ENCODE data around the gene GEN1. TPM values are rescaled to one million over a fixed set of nuclear protein-coding genes. Genes with fewer than 3 reads are reported as not detected.

GEN1 gene
- polyA plus RNA-seq, 1 donor from 2014 or later = 9.4 TPM

- H3K27me3 ChIP-seq (ENCODE audit: insufficient read depth, low read depth, low read length) = no peaks in the 10 kb centered on the region
- no peaks in the 10 kb centered on the region for H3K79me2 ChIP-seq (replicated peaks; ENCODE audit: insufficient read depth, low read length)
- no peak overlapping the region for H3K4me3 ChIP-seq (ENCODE audit: low read length)
- no peak overlapping the region for H3K9ac ChIP-seq (ENCODE audit: low read length)
- no peak overlapping the region for H3K4me2 ChIP-seq (ENCODE audit: low read length)
- TF ChIP-seq CTCF (IDR thresholded peaks at IDR 0.05; ENCODE audit: poor library complexity, severe bottlenecking) (no peak), RAD21 (conservative IDR thresholded peaks at IDR 0.05) (no peak), SMC3 (conservative IDR thresholded peaks at IDR 0.05; ENCODE audit: poor library complexity) (no peak), EZH2 (IDR thresholded peaks at IDR 0.05; ENCODE audit: borderline replicate concordance, insufficient read depth, low read length, poor library complexity, severe bottlenecking) (no peak), MXI1 (conservative IDR thresholded peaks at IDR 0.05; ENCODE audit: poor library complexity, severe bottlenecking) (no peak), REST (IDR thresholded peaks at IDR 0.05; ENCODE audit: borderline replicate concordance) (no peak), POLR2AphosphoS5 (IDR thresholded peaks at IDR 0.05) (no peak), TAF1 (IDR thresholded peaks at IDR 0.05; ENCODE audit: low read depth) (no peak), EP300 (conservative IDR thresholded peaks at IDR 0.05; ENCODE audit: poor library complexity, severe bottlenecking) (no peak)
- no peak overlapping the region for H3K27ac ChIP-seq (ENCODE audit: low read length)
- H3K36me3 ChIP-seq (ENCODE audit: insufficient read depth, low read length) = no peaks in the 10 kb centered on the region
- H4K20me1 ChIP-seq (ENCODE audit: insufficient read depth) = no peaks in the 10 kb centered on the region
- no peaks in the 10 kb centered on the region for H3K9me3 ChIP-seq (ENCODE audit: low read length)
- no peaks in the 10 kb centered on the region for H3F3A ChIP-seq (ENCODE audit: insufficient read depth, low read length, poor library complexity, severe bottlenecking)
- H2AFZ ChIP-seq (ENCODE audit: low read depth, low read length) = no peak overlapping the region
- H3K9me2 ChIP-seq (ENCODE audit: insufficient read depth, low read length) = no peaks in the 10 kb centered on the region
Observed at GRCh38 chr2:17771956-17772355, 18.0 kb downstream of the GEN1 start.

- TF ChIP-seq RAD21 (conservative IDR thresholded peaks at IDR 0.05) (no peak), SMC3 (conservative IDR thresholded peaks at IDR 0.05; ENCODE audit: poor library complexity) (no peak)
- H2AFZ ChIP-seq (ENCODE audit: low read depth, low read length) = no peak overlapping the region
- no peaks in the 10 kb centered on the region for H3F3A ChIP-seq (ENCODE audit: insufficient read depth, low read length, poor library complexity, severe bottlenecking)
- H3K9me2 ChIP-seq (ENCODE audit: insufficient read depth, low read length) = no peaks in the 10 kb centered on the region
- no peak overlapping the region for H3K9ac ChIP-seq (ENCODE audit: low read length)
- H3K36me3 ChIP-seq (ENCODE audit: insufficient read depth, low read length) = no peaks in the 10 kb centered on the region
- no peak overlapping the region for H3K4me3 ChIP-seq (ENCODE audit: low read length)
- H3K9me3 ChIP-seq (ENCODE audit: low read length) = no peaks in the 10 kb centered on the region
- H3K27me3 ChIP-seq (ENCODE audit: insufficient read depth, low read depth, low read length) = no peaks in the 10 kb centered on the region
- no peaks in the 10 kb centered on the region for H4K20me1 ChIP-seq (ENCODE audit: insufficient read depth)
- H3K27ac ChIP-seq (ENCODE audit: low read length) = no peak overlapping the region
- H3K79me2 ChIP-seq (replicated peaks; ENCODE audit: insufficient read depth, low read length) = no peaks in the 10 kb centered on the region
- no peak overlapping the region for H3K4me2 ChIP-seq (ENCODE audit: low read length)
Observed at GRCh38 chr2:17772532-17772931, 18.6 kb downstream of the GEN1 start.

GRCh38 chr2:17780546-17780945 is 26.6 kb downstream of the GEN1 start:
- no peak overlapping the region for H3K4me3 ChIP-seq (ENCODE audit: low read length)
- no peaks in the 10 kb centered on the region for H3K27me3 ChIP-seq (ENCODE audit: insufficient read depth, low read depth, low read length)
- no peak overlapping the region for H3K27ac ChIP-seq (ENCODE audit: low read length)
- H2AFZ ChIP-seq (ENCODE audit: low read depth, low read length) = no peak overlapping the region
- no peaks in the 10 kb centered on the region for H3F3A ChIP-seq (ENCODE audit: insufficient read depth, low read length, poor library complexity, severe bottlenecking)
- H4K20me1 ChIP-seq (ENCODE audit: insufficient read depth) = no peaks in the 10 kb centered on the region
- TF ChIP-seq RAD21 (conservative IDR thresholded peaks at IDR 0.05) = no peak
- TF ChIP-seq POLR2AphosphoS5 (IDR thresholded peaks at IDR 0.05) = no peak
- no peak for TF ChIP-seq CTCF (IDR thresholded peaks at IDR 0.05; ENCODE audit: poor library complexity, severe bottlenecking)
- no peak for TF ChIP-seq EZH2 (IDR thresholded peaks at IDR 0.05; ENCODE audit: borderline replicate concordance, insufficient read depth, low read length, poor library complexity, severe bottlenecking)
- no peak for TF ChIP-seq REST (IDR thresholded peaks at IDR 0.05; ENCODE audit: borderline replicate concordance)
- TF ChIP-seq SMC3 (conservative IDR thresholded peaks at IDR 0.05; ENCODE audit: poor library complexity) = no peak
- no peak for TF ChIP-seq EP300 (conservative IDR thresholded peaks at IDR 0.05; ENCODE audit: poor library complexity, severe bottlenecking)
- no peak for TF ChIP-seq TAF1 (IDR thresholded peaks at IDR 0.05; ENCODE audit: low read depth)
- TF ChIP-seq MXI1 (conservative IDR thresholded peaks at IDR 0.05; ENCODE audit: poor library complexity, severe bottlenecking) = no peak
- no peaks in the 10 kb centered on the region for H3K36me3 ChIP-seq (ENCODE audit: insufficient read depth, low read length)
- H3K9ac ChIP-seq (ENCODE audit: low read length) = no peak overlapping the region
- no peaks in the 10 kb centered on the region for H3K9me2 ChIP-seq (ENCODE audit: insufficient read depth, low read length)
- no peaks in the 10 kb centered on the region for H3K9me3 ChIP-seq (ENCODE audit: low read length)
- H3K79me2 ChIP-seq (replicated peaks; ENCODE audit: insufficient read depth, low read length) = no peaks in the 10 kb centered on the region
- H3K4me2 ChIP-seq (ENCODE audit: low read length) = no peak overlapping the region

Data from neural cell (in vitro differentiated cells).